A549 (cell line): ENCODE results near the gene NHLRC2. TPM values are rescaled to one million over a fixed set of nuclear protein-coding genes. Genes with fewer than 3 reads are reported as not detected.

Experiments used
- ATAC-seq, 2 experiments: fragments of 200-7000 bp in 1 of 2; fragments of >200 bp in 1 of 2; cut with Nextera tagmentation in 1 of 2; cut with Tn5 transposase in 1 of 2; 3 replicates each; pipeline versions ENCODE4 v1.8.0 to v1.9.1; 2018 to 2020; ENCODE audit warnings: mild to moderate bottlenecking in 1 of 2, moderate library complexity in 1 of 2
- CTCF ChIA-PET: fragments of 300-600 bp; sonication (Branson Sonifier 250); formaldehyde crosslinking; extraction: SDS; loops from one replicate; lab custom pipeline; 2021; ENCODE audit warnings: antibody characterized with exemption, inconsistent platforms; lab: Yijun Ruan, JAX
- POLR2A ChIA-PET: fragments of 350-600 bp; formaldehyde crosslinking; extraction: SDS; loops from one replicate; lab custom pipeline; 2021; ENCODE audit warnings: antibody characterized with exemption, inconsistent platforms; lab: Yijun Ruan, JAX
- DNase-seq, 2 experiments: peaks; one replicate each; pipeline versions ENCODE4 v3.0.0 to v3.0.0-alpha.2; 2011 to 2016; ENCODE audit warnings: low read depth in 1 of 2, low spot score in 1 of 2
- FAIRE-seq: peaks from 2 replicates; lab custom pipeline; 2011; peaks lifted over from hg19 to GRCh38; lab: Jason Lieb, UNC
- H3K27ac ChIP-seq, 2 experiments: fragments of >200 bp; sonication (Bioruptor Twin); formaldehyde crosslinking; 3 replicates each; pipeline ENCODE4 v1.5.1; 2016 to 2017
- H3K4me1 ChIP-seq: fragments of >200 bp; sonication (Bioruptor Twin); formaldehyde crosslinking; 3 replicates; pipeline ENCODE4 v1.6.1; 2016
- H3K4me2 ChIP-seq: fragments of >200 bp; sonication (Bioruptor Twin); formaldehyde crosslinking; 3 replicates; pipeline ENCODE4 v1.6.1; 2016
- H3K4me3 ChIP-seq: fragments of >200 bp; sonication (Bioruptor Twin); formaldehyde crosslinking; 3 replicates; pipeline ENCODE4 v1.5.1; 2016
- H3K9me3 ChIP-seq: fragments of >200 bp; sonication (Bioruptor Twin); formaldehyde crosslinking; 3 replicates; pipeline ENCODE4 v1.6.1; 2016
- CBX2 ChIP-seq: fragments of 200-600 bp; sonication (generic); IDR thresholded peaks from 2 replicates; pipeline ENCODE4 v1.6.1; 2016; ENCODE audit warnings: low read depth, mild to moderate bottlenecking, borderline replicate concordance
- CEBPB ChIP-seq, 2 experiments: fragments of >200 bp in 1 of 2; sonication (Bioruptor Twin) in 1 of 2; formaldehyde crosslinking in 1 of 2; IDR thresholded peaks; 2 replicates each; pipeline ENCODE4 v1.6.1; 2012 to 2016
- CHD2 ChIP-seq: fragments of 150-350 bp; IDR thresholded peaks from 2 replicates; pipeline ENCODE4 v1.6.1; 2014; ENCODE audit warnings: low read length; ENCODE audit not compliant: partially characterized antibody
- CHD4 ChIP-seq: fragments of 200-600 bp; sonication (generic); IDR thresholded peaks from 2 replicates; pipeline ENCODE4 v1.6.1; 2016; ENCODE audit warnings: antibody characterized with exemption, mild to moderate bottlenecking, borderline replicate concordance
- ESRRA ChIP-seq: fragments of 150-350 bp; IDR thresholded peaks from 2 replicates; pipeline ENCODE4 v1.6.1; 2014; ENCODE audit warnings: mild to moderate bottlenecking, low read length, borderline replicate concordance
- FOXS1 ChIP-seq: fragments of 250-450 bp; sonication (Bioruptor Pico); IDR thresholded peaks from 2 replicates; pipeline ENCODE4 v1.5.0; 2020; ENCODE audit warnings: mild to moderate bottlenecking, moderate library complexity
- GATA3 ChIP-seq: IDR thresholded peaks from 2 replicates; pipeline ENCODE4 v1.6.1; 2012; ENCODE audit warnings: borderline replicate concordance
- HDAC2 ChIP-seq: fragments of 200-600 bp; sonication (generic); IDR thresholded peaks from 2 replicates; pipeline ENCODE4 v1.6.1; 2016
- HEYL ChIP-seq: fragments of 250-450 bp; sonication (Bioruptor Pico); IDR thresholded peaks from 2 replicates; pipeline ENCODE4 v1.8.0; 2021; ENCODE audit warnings: mild to moderate bottlenecking, moderate library complexity
- HOXB13 ChIP-seq: fragments of 250-450 bp; sonication (Bioruptor Pico); IDR thresholded peaks from 2 replicates; pipeline ENCODE4 v1.5.0; 2020; ENCODE audit warnings: low read depth, mild to moderate bottlenecking, moderate library complexity
- KDM1A ChIP-seq: fragments of 200-600 bp; sonication (generic); IDR thresholded peaks from 2 replicates; pipeline ENCODE4 v1.6.1; 2016; ENCODE audit warnings: low read depth, mild to moderate bottlenecking
- KDM5A ChIP-seq: fragments of 200-600 bp; sonication (generic); IDR thresholded peaks from 2 replicates; pipeline ENCODE4 v1.6.1; 2016; ENCODE audit warnings: antibody characterized with exemption, mild to moderate bottlenecking
- MAZ ChIP-seq: fragments of 150-350 bp; IDR thresholded peaks from 2 replicates; pipeline ENCODE4 v1.6.1; 2014; ENCODE audit warnings: antibody characterized with exemption, low read depth, low read length, borderline replicate concordance
- MYC ChIP-seq: IDR thresholded peaks from 2 replicates; pipeline ENCODE4 v1.6.1; 2012; ENCODE audit warnings: mild to moderate bottlenecking, inconsistent platforms, low read length, improper control_type of control experiment, borderline replicate concordance
- NFE2L2 ChIP-seq: fragments of 150-350 bp; conservative IDR thresholded peaks from 2 replicates; pipeline ENCODE4 v1.6.1; 2014; ENCODE audit warnings: low read length
- NPAS2 ChIP-seq: fragments of 250-450 bp; sonication (Bioruptor Pico); IDR thresholded peaks from 2 replicates; pipeline ENCODE4 v1.8.0; 2022; ENCODE audit warnings: mild to moderate bottlenecking, moderate library complexity, borderline replicate concordance
- POLR2AphosphoS2 ChIP-seq: conservative IDR thresholded peaks from 2 replicates; pipeline ENCODE4 v1.6.1; 2012; ENCODE audit warnings: low read length, improper control_type of control experiment, inconsistent platforms
- RCOR1 ChIP-seq: fragments of 150-350 bp; IDR thresholded peaks from 2 replicates; pipeline ENCODE4 v1.6.1; 2014; ENCODE audit warnings: antibody characterized with exemption, low read length, low read depth
- RNF2 ChIP-seq: fragments of 200-600 bp; sonication (generic); IDR thresholded peaks from 2 replicates; pipeline ENCODE4 v1.6.1; 2016; ENCODE audit warnings: low read depth, mild to moderate bottlenecking, antibody characterized with exemption, moderate library complexity, borderline replicate concordance
- SMC3 ChIP-seq: fragments of >200 bp; sonication (Bioruptor Twin); formaldehyde crosslinking; IDR thresholded peaks from 3 replicates; pipeline ENCODE4 v1.6.1; 2018; ENCODE audit warnings: inconsistent platforms
- TP53 ChIP-seq: fragments of 250-450 bp; sonication (Bioruptor Pico); IDR thresholded peaks from 2 replicates; pipeline ENCODE4 v1.5.0; 2021; ENCODE audit warnings: mild to moderate bottlenecking, moderate library complexity
- ZC3H11A ChIP-seq: fragments of 450-650 bp; IDR thresholded peaks from 2 replicates; pipeline ENCODE4 v1.6.1; 2014; ENCODE audit warnings: antibody characterized with exemption, mild to moderate bottlenecking
- ZFP36 ChIP-seq: fragments of 450-650 bp; IDR thresholded peaks from 2 replicates; pipeline ENCODE4 v1.6.1; 2014; ENCODE audit warnings: borderline replicate concordance; ENCODE audit not compliant: partially characterized antibody
- ZNF302 ChIP-seq: fragments of 250-450 bp; sonication (Bioruptor Pico); IDR thresholded peaks from 2 replicates; pipeline ENCODE4 v1.9.0; 2021; ENCODE audit warnings: inconsistent platforms, mild to moderate bottlenecking, moderate library complexity
- WGBS: methylation state at CpG from one replicate; pipeline ENCODE4 v1.1.6; 2017; ENCODE audit errors: missing lambda C conversion rate; 5-methylcytosine and 5-hydroxymethylcytosine counted together
- polyA plus RNA-seq, 4 experiments: library from polyadenylated mRNA; depleted of rRNA in 3 of 4; stranded (reverse); fragments of >200 nt; fragmentation: RNase III in 1 of 4; extraction: RNeasy Plus Mini Kit Qiagen cat#74134 plus additional on column Dnase treatment in 1 of 4; gene quantifications; 2 replicates in 3 of 4; 3 replicates in 1 of 4; pipeline ENCODE4 v1.2.3, GENCODE V29; 2011 to 2017
- TF ChIP-seq, protein P1 (sequence below): fragments of 150-350 bp; IDR thresholded peaks from 2 replicates; pipeline ENCODE4 v1.6.1; 2014; ENCODE audit warnings: low read depth, mild to moderate bottlenecking, low read length
- TF ChIP-seq, protein P2 (sequence below): fragments of 200-600 bp; sonication (generic); IDR thresholded peaks from 2 replicates; pipeline ENCODE4 v1.6.1; 2016; ENCODE audit warnings: antibody characterized with exemption, mild to moderate bottlenecking, moderate library complexity

The NHLRC2 gene
- polyA plus RNA-seq, 2 of the 4 experiments (the other 2 are of a cell fraction), result 4.9 to 17.3 TPM

DNA sequence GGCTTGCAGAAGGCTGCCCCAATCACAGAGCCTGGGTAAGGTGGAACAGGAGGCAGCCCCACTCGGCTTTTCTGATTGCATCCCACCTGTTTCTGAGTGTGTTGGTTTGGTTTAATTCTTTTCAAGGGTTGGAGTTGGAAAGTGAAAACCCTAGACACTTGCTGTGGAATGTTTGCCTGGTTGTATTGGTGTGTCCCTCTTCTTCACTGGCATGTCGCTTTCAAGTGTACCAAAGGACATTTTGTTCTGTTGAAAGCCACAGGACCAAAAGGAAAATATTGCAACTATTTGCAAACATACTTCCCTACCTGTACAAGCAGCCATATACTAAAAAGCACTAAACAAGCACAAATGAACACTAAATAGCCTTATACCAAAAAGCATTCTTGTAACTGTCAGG is 60.5 kb downstream of the NHLRC2 start:
- Histone ChIP-seq H3K4me2 (no peak overlapping the region), H3K27ac (no peak overlapping the region; a peak in 1 of 6 replicates), H3K9me3 (no peaks in the 10 kb centered on the region), H3K4me1 (peaks cover 7% of the 10 kb centered on the region; the same call in 2 of the 3 replicates), H3K4me3 (no peak overlapping the region)
- DNase-seq (no peak), FAIRE-seq (no peak), ATAC-seq (no peak)
- 79% methylated on average over 2 of the region's 2 CpGs for WGBS
- ChIA-PET CTCF (no interaction called here), POLR2A (no interaction called here)
- no peak for TF ChIP-seq CHD4
- no peak for TF ChIP-seq HOXB13
- no peak for TF ChIP-seq HDAC2
- TF ChIP-seq MYC, result no peak
- TF ChIP-seq ZFP36, result no peak
- TF ChIP-seq, protein P1, sequence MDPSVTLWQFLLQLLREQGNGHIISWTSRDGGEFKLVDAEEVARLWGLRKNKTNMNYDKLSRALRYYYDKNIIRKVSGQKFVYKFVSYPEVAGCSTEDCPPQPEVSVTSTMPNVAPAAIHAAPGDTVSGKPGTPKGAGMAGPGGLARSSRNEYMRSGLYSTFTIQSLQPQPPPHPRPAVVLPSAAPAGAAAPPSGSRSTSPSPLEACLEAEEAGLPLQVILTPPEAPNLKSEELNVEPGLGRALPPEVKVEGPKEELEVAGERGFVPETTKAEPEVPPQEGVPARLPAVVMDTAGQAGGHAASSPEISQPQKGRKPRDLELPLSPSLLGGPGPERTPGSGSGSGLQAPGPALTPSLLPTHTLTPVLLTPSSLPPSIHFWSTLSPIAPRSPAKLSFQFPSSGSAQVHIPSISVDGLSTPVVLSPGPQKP, result no peak
- no peak for TF ChIP-seq SMC3
- TF ChIP-seq RCOR1, result no peak
- no peak for TF ChIP-seq ZC3H11A
- no peak for TF ChIP-seq KDM5A
- TF ChIP-seq RNF2, result no peak

DNA sequence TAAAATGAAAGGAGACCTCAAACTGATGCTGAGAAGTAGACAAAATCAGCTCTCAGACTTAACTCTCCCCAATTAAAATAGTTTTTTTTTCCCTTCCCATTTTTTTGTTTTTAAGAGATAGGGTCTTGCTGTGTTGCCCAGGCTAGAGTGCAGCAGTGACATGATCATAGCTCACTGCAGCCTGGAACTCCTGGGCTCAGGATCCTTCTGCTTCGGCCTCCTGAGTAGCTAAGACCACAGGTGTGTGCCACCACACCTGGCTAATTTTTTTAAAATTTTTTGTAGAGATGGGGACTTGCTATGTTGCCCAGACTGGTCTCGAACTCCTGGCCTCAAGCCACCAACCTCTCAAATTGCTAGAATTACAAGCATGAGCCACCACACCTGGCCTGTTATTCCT is 61.1 kb downstream of the NHLRC2 start:
- Histone ChIP-seq H3K4me2 (peak overlapping the region; percentile 10; the same call in 1 of the 3 replicates), H3K27ac (no peak overlapping the region; a peak in 1 of 6 replicates), H3K4me1 (peaks cover 7% of the 10 kb centered on the region; the same call in 2 of the 3 replicates), H3K4me3 (no peak overlapping the region), H3K9me3 (no peaks in the 10 kb centered on the region)
- FAIRE-seq, result no peak
- ATAC-seq, result no peak
- 85% methylated on average over 2 of the region's 2 CpGs for WGBS
- TF ChIP-seq MAZ (no peak), KDM1A (no peak), GATA3 (no peak), CHD2 (no peak), ZNF302 (CRISPR knock-in tag) (no peak), TP53 (CRISPR knock-in tag) (no peak), FOXS1 (CRISPR knock-in tag) (no peak), CBX2 (no peak), RCOR1 (no peak), NFE2L2 (no peak), ESRRA (no peak), POLR2AphosphoS2 (no peak), HEYL (CRISPR knock-in tag) (no peak), CEBPB (IDR thresholded peaks at IDR 0.05) (no peak), NPAS2 (CRISPR knock-in tag) (no peak)
- TF ChIP-seq, protein P2, sequence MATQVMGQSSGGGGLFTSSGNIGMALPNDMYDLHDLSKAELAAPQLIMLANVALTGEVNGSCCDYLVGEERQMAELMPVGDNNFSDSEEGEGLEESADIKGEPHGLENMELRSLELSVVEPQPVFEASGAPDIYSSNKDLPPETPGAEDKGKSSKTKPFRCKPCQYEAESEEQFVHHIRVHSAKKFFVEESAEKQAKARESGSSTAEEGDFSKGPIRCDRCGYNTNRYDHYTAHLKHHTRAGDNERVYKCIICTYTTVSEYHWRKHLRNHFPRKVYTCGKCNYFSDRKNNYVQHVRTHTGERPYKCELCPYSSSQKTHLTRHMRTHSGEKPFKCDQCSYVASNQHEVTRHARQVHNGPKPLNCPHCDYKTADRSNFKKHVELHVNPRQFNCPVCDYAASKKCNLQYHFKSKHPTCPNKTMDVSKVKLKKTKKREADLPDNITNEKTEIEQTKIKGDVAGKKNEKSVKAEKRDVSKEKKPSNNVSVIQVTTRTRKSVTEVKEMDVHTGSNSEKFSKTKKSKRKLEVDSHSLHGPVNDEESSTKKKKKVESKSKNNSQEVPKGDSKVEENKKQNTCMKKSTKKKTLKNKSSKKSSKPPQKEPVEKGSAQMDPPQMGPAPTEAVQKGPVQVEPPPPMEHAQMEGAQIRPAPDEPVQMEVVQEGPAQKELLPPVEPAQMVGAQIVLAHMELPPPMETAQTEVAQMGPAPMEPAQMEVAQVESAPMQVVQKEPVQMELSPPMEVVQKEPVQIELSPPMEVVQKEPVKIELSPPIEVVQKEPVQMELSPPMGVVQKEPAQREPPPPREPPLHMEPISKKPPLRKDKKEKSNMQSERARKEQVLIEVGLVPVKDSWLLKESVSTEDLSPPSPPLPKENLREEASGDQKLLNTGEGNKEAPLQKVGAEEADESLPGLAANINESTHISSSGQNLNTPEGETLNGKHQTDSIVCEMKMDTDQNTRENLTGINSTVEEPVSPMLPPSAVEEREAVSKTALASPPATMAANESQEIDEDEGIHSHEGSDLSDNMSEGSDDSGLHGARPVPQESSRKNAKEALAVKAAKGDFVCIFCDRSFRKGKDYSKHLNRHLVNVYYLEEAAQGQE, result no peak
- ChIA-PET CTCF (interaction anchor here (0.9 kb wide), 1 partner anchor 53 kb away, joined by 3 read pairs; no protein-coding TSS in a partner anchor), POLR2A (no interaction called here)
- DNase-seq, result no peak
